HCT116 (cell line): ENCODE measurements around the gene CORO2B. TPM values are rescaled to one million over a fixed set of nuclear protein-coding genes. Genes with fewer than 3 reads are reported as not detected.

Experiments
- ATAC-seq: fragments of 200-7000 bp; cut with Tn5 transposase; 2 replicates; pipeline ENCODE4 v1.9.1; 2020; ENCODE audit warnings: mild to moderate bottlenecking, moderate library complexity
- BruUV-seq: library from RNA; stranded (reverse); fragments of 400-500 nt; replicated peaks from 2 replicates; lab custom pipeline; 2021; lab: Mats Ljungman, UMichigan
- CTCF ChIA-PET: fragments of 300-600 bp; sonication (Branson Sonifier 250); formaldehyde crosslinking; loops from one replicate; lab custom pipeline; 2021; ENCODE audit warnings: antibody characterized with exemption; lab: Charles Lee
- POLR2A ChIA-PET: fragments of 300-600, 350-600 bp; sonication (Branson Sonifier 250); formaldehyde crosslinking; loops from one replicate; lab custom pipeline; 2021; ENCODE audit warnings: antibody characterized with exemption; lab: Charles Lee
- RAD21 ChIA-PET, 2 experiments: fragments of 300-600 bp; sonication (Branson Sonifier 250); formaldehyde crosslinking; loops; one replicate each; lab custom pipeline; 2023; ENCODE audit warnings: low total read pairs in 2 of 2; ENCODE audit not compliant: uncharacterized antibody in 2 of 2, unreplicated experiment in 2 of 2, low non-redundant PET in 1 of 2; lab: Charles Lee
- DNase-seq: peaks from one replicate; pipeline ENCODE4 v3.0.0-alpha.2; 2010; ENCODE audit warnings: low read depth, low spot score
- H2AFZ ChIP-seq: fragments of 200-600 bp; shearing (Covaris generic), sonication (generic); 2 replicates; pipeline ENCODE4 v1.6.1; 2017; ENCODE audit warnings: low read depth, mixed run types, mixed read lengths, antibody characterized with exemption, low read length; ENCODE audit not compliant: poor library complexity, severe bottlenecking
- H3K27ac ChIP-seq: 2 replicates; pipeline ENCODE4 v1.5.1; 2012; ENCODE audit warnings: low read depth, low read length
- H3K27me3 ChIP-seq: fragments of 200-600 bp; sonication (generic); 2 replicates; pipeline ENCODE4 v1.6.1; 2016; ENCODE audit warnings: mixed run types, low read length, mixed read lengths; ENCODE audit not compliant: insufficient read depth
- H3K36me3 ChIP-seq, 2 experiments: fragments of 200-500 bp in 1 of 2; fragments of 200-600 bp in 1 of 2; sonication (Bioruptor generic) in 1 of 2; sonication (generic) in 1 of 2; 2 replicates each; pipeline versions ENCODE4 v1.5.1 to v1.6.1; 2014 to 2016; ENCODE audit warnings: low read length in 2 of 2, inconsistent platforms in 1 of 2, mixed read lengths in 1 of 2, mixed run types in 1 of 2; ENCODE audit not compliant: insufficient read depth in 2 of 2, control insufficient read depth in 1 of 2
- H3K4me1 ChIP-seq, 2 experiments: fragments of 200-600 bp in 1 of 2; sonication (generic) in 1 of 2; 2 replicates each; pipeline versions ENCODE4 v1.5.1 to v1.6.1; 2012 to 2017; ENCODE audit warnings: low read length in 2 of 2, inconsistent platforms in 1 of 2, mild to moderate bottlenecking in 1 of 2, mixed read lengths in 1 of 2, mixed run types in 1 of 2, moderate library complexity in 1 of 2; ENCODE audit not compliant: insufficient read depth in 2 of 2, control insufficient read depth in 1 of 2
- H3K4me2 ChIP-seq: fragments of 200-600 bp; sonication (generic); 2 replicates; pipeline ENCODE4 v1.6.1; 2017; ENCODE audit warnings: mixed run types, low read length, mixed read lengths
- H3K4me3 ChIP-seq, 2 experiments: fragments of 200-600 bp in 1 of 2; sonication (generic) in 1 of 2; replicated peaks in 1 of 2; 2 replicates each; pipeline ENCODE4 v1.5.1; 2011 to 2016; ENCODE audit warnings: low read length in 2 of 2, control low read depth in 1 of 2, low read depth in 1 of 2, mild to moderate bottlenecking in 1 of 2, mixed read lengths in 1 of 2, mixed run types in 1 of 2
- H3K79me2 ChIP-seq: fragments of 200-600 bp; sonication (generic); 2 replicates; pipeline ENCODE4 v1.6.1; 2017; ENCODE audit warnings: mild to moderate bottlenecking, mixed run types, low read length, moderate library complexity, mixed read lengths; ENCODE audit not compliant: insufficient read depth
- H3K9ac ChIP-seq: fragments of 200-600 bp; sonication (generic); 2 replicates; pipeline ENCODE4 v1.6.1; 2016; ENCODE audit warnings: low read length, mixed read lengths
- H3K9me2 ChIP-seq: fragments of 200-600 bp; sonication (generic), shearing (Covaris generic); 2 replicates; pipeline ENCODE4 v1.6.1; 2017; ENCODE audit warnings: mixed run types, mild to moderate bottlenecking, moderate library complexity; ENCODE audit not compliant: insufficient read depth
- H3K9me3 ChIP-seq, 2 experiments: fragments of 200-500 bp in 1 of 2; fragments of 200-600 bp in 1 of 2; sonication (Bioruptor generic) in 1 of 2; sonication (generic) in 1 of 2; 2 replicates each; pipeline ENCODE4 v1.6.1; 2014 to 2017; ENCODE audit warnings: low read length in 2 of 2, mixed read lengths in 2 of 2, inconsistent platforms in 1 of 2, low read depth in 1 of 2, mild to moderate bottlenecking in 1 of 2, mixed run types in 1 of 2, moderate library complexity in 1 of 2; ENCODE audit not compliant: control insufficient read depth in 1 of 2, insufficient read depth in 1 of 2
- H4K20me1 ChIP-seq: fragments of 200-600 bp; sonication (generic), shearing (Covaris generic); 2 replicates; pipeline ENCODE4 v1.6.1; 2017; ENCODE audit warnings: mixed run types, mild to moderate bottlenecking, moderate library complexity; ENCODE audit not compliant: insufficient read depth
- CBX3 ChIP-seq: IDR thresholded peaks from 2 replicates; pipeline ENCODE4 v1.6.1; 2012; ENCODE audit warnings: low read depth
- CEBPB ChIP-seq: IDR thresholded peaks from 2 replicates; pipeline ENCODE4 v1.6.1; 2012; ENCODE audit warnings: low read depth
- CTCF ChIP-seq, 3 experiments: fragments of 200-600 bp in 1 of 3; sonication (generic) in 1 of 3; IDR thresholded peaks in 2 of 3; conservative IDR thresholded peaks in 1 of 3; 2 replicates each; pipeline ENCODE4 v1.5.1; 2012 to 2017; ENCODE audit warnings: low read depth in 2 of 3, low read length in 2 of 3, antibody characterized with exemption in 1 of 3, borderline replicate concordance in 1 of 3, control low read depth in 1 of 3, mild to moderate bottlenecking in 1 of 3, mixed read lengths in 1 of 3, mixed run types in 1 of 3, moderate library complexity in 1 of 3; ENCODE audit not compliant: insufficient read depth in 1 of 3
- EGR1 ChIP-seq: IDR thresholded peaks from 2 replicates; pipeline ENCODE4 v1.6.1; 2012; ENCODE audit warnings: low read depth
- ELF1 ChIP-seq: IDR thresholded peaks from 2 replicates; pipeline ENCODE4 v1.6.1; 2012; ENCODE audit warnings: low read depth, borderline replicate concordance
- EZH2 ChIP-seq: fragments of 200-600 bp; sonication (generic); IDR thresholded peaks from 2 replicates; pipeline ENCODE4 v1.6.1; 2017; ENCODE audit warnings: antibody characterized with exemption, mixed run types
- JUND ChIP-seq: IDR thresholded peaks from 2 replicates; pipeline ENCODE4 v1.6.1; 2012
- POLR2A ChIP-seq: IDR thresholded peaks from 2 replicates; pipeline ENCODE4 v1.7.0; 2011; ENCODE audit warnings: borderline replicate concordance; ENCODE audit not compliant: insufficient read depth, insufficient read length; ENCODE audit errors: extremely low read depth
- POLR2AphosphoS5 ChIP-seq: IDR thresholded peaks from 2 replicates; pipeline ENCODE4 v1.6.1; 2011; ENCODE audit warnings: mild to moderate bottlenecking, low read depth, low read length, moderate library complexity
- REST ChIP-seq: IDR thresholded peaks from 2 replicates; pipeline ENCODE4 v1.6.1; 2012; ENCODE audit warnings: low read depth
- SIN3A ChIP-seq: IDR thresholded peaks from 2 replicates; pipeline ENCODE4 v1.6.1; 2012; ENCODE audit warnings: low read depth
- SRF ChIP-seq: IDR thresholded peaks from 2 replicates; pipeline ENCODE4 v1.6.1; 2012; ENCODE audit warnings: low read depth
- TCF7L2 ChIP-seq: IDR thresholded peaks from 2 replicates; pipeline ENCODE4 v1.7.0; 2011; ENCODE audit warnings: borderline replicate concordance, inconsistent platforms; ENCODE audit not compliant: insufficient read depth, insufficient read length; ENCODE audit errors: extremely low read depth
- YY1 ChIP-seq: IDR thresholded peaks from 2 replicates; pipeline ENCODE4 v1.6.1; 2011; ENCODE audit warnings: low read length, low read depth, moderate library complexity, mild to moderate bottlenecking; ENCODE audit not compliant: insufficient replicate concordance; ENCODE audit errors: extremely low read depth
- ZBTB33 ChIP-seq: IDR thresholded peaks from 2 replicates; pipeline ENCODE4 v1.6.1; 2011; ENCODE audit warnings: mild to moderate bottlenecking, low read length, moderate library complexity; ENCODE audit not compliant: insufficient replicate concordance; ENCODE audit errors: extremely low read depth
- ZFX ChIP-seq: fragments of 450-650 bp; IDR thresholded peaks from 2 replicates; pipeline ENCODE4 v1.6.1; 2017
- ZNF274 ChIP-seq: fragments of 200-500 bp; sonication (Bioruptor generic); IDR thresholded peaks from 2 replicates; pipeline ENCODE4 v1.6.1; 2014; ENCODE audit warnings: mild to moderate bottlenecking, low read depth, low read length, inconsistent platforms
- intact Hi-C: fragments of 100-400 bp; cut with micrococcal nuclease; formaldehyde crosslinking; loops from 2 replicates; pipeline ENCODE4 v1.10.0; 2022
- total RNA-seq: library from RNA; stranded (reverse); gene quantifications from one replicate; pipeline ENCODE4 v1.2.1, GENCODE V29; 2021; ENCODE audit not compliant: unreplicated experiment

CORO2B gene
- total RNA-seq, 1 experiment from 2014 or later = 2.8 TPM

- intact Hi-C loops = no loop called here
Measured at GRCh38 chr15:68679161-68679560, 100.4 kb downstream of the CORO2B start.

More at GRCh38 chr15:68679161-68679560, 100.4 kb downstream of the CORO2B start:
- ChIA-PET CTCF (interaction anchor here (0.5 to 1.1 kb wide), 3 partner anchors 29 to 129 kb away, joined by 3 read pairs; no protein-coding TSS in a partner anchor), POLR2A (no interaction called here), RAD21 (no interaction called here)
- TF ChIP-seq ZFX = no peak
- no peak for TF ChIP-seq REST
- TF ChIP-seq SIN3A = no peak
- no peak for TF ChIP-seq POLR2A
- no peak for TF ChIP-seq SRF
- TF ChIP-seq EZH2 = no peak
- no peak for TF ChIP-seq JUND
- TF ChIP-seq TCF7L2 = no peak
- TF ChIP-seq YY1 = no peak
- no peak for TF ChIP-seq ZNF274
- no peak for TF ChIP-seq ZBTB33
- TF ChIP-seq CTCF (IDR thresholded peaks at IDR 0.05 in 2 of 3, conservative IDR thresholded peaks at IDR 0.05 in 1 of 3; ENCODE audit: borderline replicate concordance in 1 of 3, insufficient read depth in 1 of 3, low read depth in 2 of 3, low read length in 2 of 3) = no peak
- TF ChIP-seq EGR1 = no peak
- TF ChIP-seq CBX3 = no peak
- TF ChIP-seq POLR2AphosphoS5 = no peak
- TF ChIP-seq ELF1 = no peak
- TF ChIP-seq CEBPB = no peak
- BruUV-seq = no TSS peak
- Histone ChIP-seq H4K20me1 (no peaks in the 10 kb centered on the region), H3K79me2 (no peaks in the 10 kb centered on the region), H2AFZ (no peak overlapping the region), H3K9me3 (no peaks in the 10 kb centered on the region), H3K4me1 (peaks cover 0 to 12% of the 10 kb centered on the region in 2 experiments; a peak in 1 of 4 replicates), H3K27ac (no peak overlapping the region), H3K27me3 (no peaks in the 10 kb centered on the region), H3K9me2 (no peaks in the 10 kb centered on the region), H3K9ac (no peak overlapping the region), H3K4me3 (no peak overlapping the region), H3K36me3 (no peaks in the 10 kb centered on the region), H3K4me2 (no peak overlapping the region)
- DNase-seq (no peak), ATAC-seq (no peak)
